ENCODE data around the gene RPE.

RPE gene

DNA sequence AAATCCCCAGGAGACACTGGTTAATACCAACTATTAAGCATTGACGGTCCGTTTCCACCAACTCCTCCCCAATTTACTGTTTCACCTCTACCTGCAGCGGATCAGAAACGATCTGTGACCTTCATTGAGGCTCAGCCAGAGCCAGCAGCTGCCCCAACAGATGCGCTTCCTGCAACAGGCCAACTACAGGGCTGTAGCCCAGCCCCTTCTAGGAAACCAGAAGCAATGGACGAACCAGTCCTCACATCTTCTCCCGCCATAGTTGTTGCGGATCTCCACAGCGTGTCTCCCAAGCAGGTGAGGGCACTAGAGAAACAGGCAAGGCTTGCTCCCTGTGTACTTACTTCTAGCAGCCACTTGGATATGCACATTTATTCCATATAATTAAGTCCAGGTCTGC is 8.5 kb upstream of the RPE start:
- Histone ChIP-seq H3K27me3 (ENCODE audit: insufficient read depth, poor library complexity, severe bottlenecking) (no peaks in the 10 kb centered on the region), H3K4me3 (replicated peaks; ENCODE audit: insufficient read depth, low read length) (no peak overlapping the region), H3K27ac (replicated peaks) (no peak overlapping the region)
- no peak for TF ChIP-seq POLR2AphosphoS5 (IDR thresholded peaks at IDR 0.05; ENCODE audit: low read depth)
- no peak for TF ChIP-seq SPI1 (IDR thresholded peaks at IDR 0.05; ENCODE audit: borderline replicate concordance, low read depth)
- no peak for TF ChIP-seq CTCF (IDR thresholded peaks at IDR 0.05; ENCODE audit: insufficient read depth, low read length)
- no peak for TF ChIP-seq GABPA (IDR thresholded peaks at IDR 0.05; ENCODE audit: low read depth)
- TF ChIP-seq, protein P1, sequence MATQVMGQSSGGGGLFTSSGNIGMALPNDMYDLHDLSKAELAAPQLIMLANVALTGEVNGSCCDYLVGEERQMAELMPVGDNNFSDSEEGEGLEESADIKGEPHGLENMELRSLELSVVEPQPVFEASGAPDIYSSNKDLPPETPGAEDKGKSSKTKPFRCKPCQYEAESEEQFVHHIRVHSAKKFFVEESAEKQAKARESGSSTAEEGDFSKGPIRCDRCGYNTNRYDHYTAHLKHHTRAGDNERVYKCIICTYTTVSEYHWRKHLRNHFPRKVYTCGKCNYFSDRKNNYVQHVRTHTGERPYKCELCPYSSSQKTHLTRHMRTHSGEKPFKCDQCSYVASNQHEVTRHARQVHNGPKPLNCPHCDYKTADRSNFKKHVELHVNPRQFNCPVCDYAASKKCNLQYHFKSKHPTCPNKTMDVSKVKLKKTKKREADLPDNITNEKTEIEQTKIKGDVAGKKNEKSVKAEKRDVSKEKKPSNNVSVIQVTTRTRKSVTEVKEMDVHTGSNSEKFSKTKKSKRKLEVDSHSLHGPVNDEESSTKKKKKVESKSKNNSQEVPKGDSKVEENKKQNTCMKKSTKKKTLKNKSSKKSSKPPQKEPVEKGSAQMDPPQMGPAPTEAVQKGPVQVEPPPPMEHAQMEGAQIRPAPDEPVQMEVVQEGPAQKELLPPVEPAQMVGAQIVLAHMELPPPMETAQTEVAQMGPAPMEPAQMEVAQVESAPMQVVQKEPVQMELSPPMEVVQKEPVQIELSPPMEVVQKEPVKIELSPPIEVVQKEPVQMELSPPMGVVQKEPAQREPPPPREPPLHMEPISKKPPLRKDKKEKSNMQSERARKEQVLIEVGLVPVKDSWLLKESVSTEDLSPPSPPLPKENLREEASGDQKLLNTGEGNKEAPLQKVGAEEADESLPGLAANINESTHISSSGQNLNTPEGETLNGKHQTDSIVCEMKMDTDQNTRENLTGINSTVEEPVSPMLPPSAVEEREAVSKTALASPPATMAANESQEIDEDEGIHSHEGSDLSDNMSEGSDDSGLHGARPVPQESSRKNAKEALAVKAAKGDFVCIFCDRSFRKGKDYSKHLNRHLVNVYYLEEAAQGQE (IDR thresholded peaks at IDR 0.05; ENCODE audit: insufficient replicate concordance, low read depth) = no peak
- DNase-seq (ENCODE audit: low read depth in 1 of 2, low spot score in 1 of 2) = no peak

DNA sequence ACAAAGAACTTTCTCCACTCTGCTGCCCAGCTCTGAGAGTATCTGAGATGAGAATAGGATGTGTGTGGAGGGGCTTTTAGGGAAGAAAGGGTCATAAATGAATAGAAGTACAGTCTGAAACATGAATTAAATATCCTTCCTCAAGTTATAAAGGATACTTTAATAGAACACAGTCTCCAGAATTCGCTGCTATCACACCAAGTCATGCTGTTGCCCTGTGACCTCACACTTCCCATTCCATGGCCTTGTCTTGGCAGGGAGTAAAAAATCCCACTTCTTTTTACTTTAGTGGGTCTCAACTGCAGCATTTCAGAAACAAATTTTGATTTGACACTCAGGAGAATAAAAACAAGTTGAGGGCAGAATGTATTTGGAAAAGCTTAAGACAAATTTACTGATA is 3.8 kb upstream of the RPE start:
- no peak overlapping the region for H3K4me3 ChIP-seq (replicated peaks; ENCODE audit: insufficient read depth, low read length)
- no peak overlapping the region for H3K27ac ChIP-seq (replicated peaks)
- H3K27me3 ChIP-seq (ENCODE audit: insufficient read depth, poor library complexity, severe bottlenecking) = no peaks in the 10 kb centered on the region
- TF ChIP-seq, protein P1 (IDR thresholded peaks at IDR 0.05; ENCODE audit: insufficient replicate concordance, low read depth) = no peak
- TF ChIP-seq CTCF (IDR thresholded peaks at IDR 0.05; ENCODE audit: insufficient read depth, low read length) = no peak
- no peak for TF ChIP-seq SPI1 (IDR thresholded peaks at IDR 0.05; ENCODE audit: borderline replicate concordance, low read depth)
- no peak for TF ChIP-seq GABPA (IDR thresholded peaks at IDR 0.05; ENCODE audit: low read depth)
- no peak for TF ChIP-seq POLR2AphosphoS5 (IDR thresholded peaks at IDR 0.05; ENCODE audit: low read depth)
- no peak for DNase-seq (ENCODE audit: low read depth in 1 of 2, low spot score in 1 of 2)

GRCh38 chr2:210000464-210001324 is 1.7 kb upstream of the RPE start:
- peak in 1 of 2 experiments; percentile 73 for DNase-seq (ENCODE audit: low read depth in 1 of 2, low spot score in 1 of 2)
- peak overlapping the region; percentile 95 for H3K27ac ChIP-seq (replicated peaks)
- H3K27me3 ChIP-seq (ENCODE audit: insufficient read depth, poor library complexity, severe bottlenecking) = no peaks in the 10 kb centered on the region
- peak overlapping the region; percentile 43 for H3K4me3 ChIP-seq (replicated peaks; ENCODE audit: insufficient read depth, low read length)
- no peak for TF ChIP-seq GABPA (IDR thresholded peaks at IDR 0.05; ENCODE audit: low read depth)
- TF ChIP-seq, protein P1 (IDR thresholded peaks at IDR 0.05; ENCODE audit: insufficient replicate concordance, low read depth) = no peak
- TF ChIP-seq SPI1 (IDR thresholded peaks at IDR 0.05; ENCODE audit: borderline replicate concordance, low read depth) = peak; percentile 94
- TF ChIP-seq POLR2AphosphoS5 (IDR thresholded peaks at IDR 0.05; ENCODE audit: low read depth) = peak; percentile 84
- TF ChIP-seq CTCF (IDR thresholded peaks at IDR 0.05; ENCODE audit: insufficient read depth, low read length) = peak; percentile 35

Data from HL-60 (cell line).